Cerebellar nuclear complex (tissue), 1 donor: Measurements from ENCODE around the gene HS3ST6.
"Not testable (repeated sequence)": the region's sequence is repeated elsewhere in the genome, so short reads cannot be mapped to it uniquely, and the experiment has no call there.

ENCODE experiments used
- DNase-seq, 2 experiments: peaks; one replicate each; lab custom pipeline; 2025; lab: John Stamatoyannopoulos, UW

HS3ST6 gene

DNA sequence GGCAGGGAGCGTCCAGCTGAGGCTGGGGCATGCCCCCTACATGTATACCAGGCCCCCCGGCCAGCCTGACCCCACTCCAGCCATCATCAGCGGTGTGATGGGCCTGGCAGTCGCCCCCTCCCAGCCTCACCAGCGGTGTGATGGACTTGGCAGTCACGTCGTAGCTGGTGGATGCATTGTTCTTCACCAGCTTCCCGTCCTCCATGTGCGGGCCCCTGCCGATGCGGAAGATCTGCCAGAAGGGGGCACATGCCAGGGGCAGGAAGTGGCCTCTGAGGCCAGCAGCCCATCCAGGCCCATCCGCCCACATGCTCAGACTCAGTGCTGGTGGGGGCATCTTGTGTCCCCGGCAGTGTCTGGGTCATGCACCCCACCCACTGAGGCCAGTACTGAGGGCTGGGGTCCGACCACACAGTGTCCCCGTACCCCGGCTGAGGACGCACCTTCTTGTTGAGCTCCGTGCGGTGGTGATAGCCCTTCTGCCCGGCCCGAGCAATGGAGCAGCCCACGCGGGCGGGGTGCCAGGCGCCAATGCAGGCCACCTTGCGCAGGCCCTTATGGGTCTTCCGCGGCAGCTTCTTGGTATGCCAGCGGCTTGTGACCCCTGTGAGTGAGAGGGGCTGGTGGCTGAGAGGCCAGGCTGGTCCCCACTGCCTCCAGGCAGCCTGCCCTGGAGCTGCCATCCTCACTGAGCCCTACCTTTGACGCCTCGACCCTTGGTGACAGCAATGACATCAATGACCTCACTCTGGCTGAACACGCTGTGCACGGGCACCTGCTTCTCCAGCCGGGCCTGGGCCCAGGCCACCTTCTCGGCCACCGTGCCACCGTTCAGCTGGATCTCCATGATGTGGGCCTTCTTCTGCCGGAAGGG, 28.5 kb upstream of the HS3ST6 start:
- no peak for DNase-seq

DNA sequence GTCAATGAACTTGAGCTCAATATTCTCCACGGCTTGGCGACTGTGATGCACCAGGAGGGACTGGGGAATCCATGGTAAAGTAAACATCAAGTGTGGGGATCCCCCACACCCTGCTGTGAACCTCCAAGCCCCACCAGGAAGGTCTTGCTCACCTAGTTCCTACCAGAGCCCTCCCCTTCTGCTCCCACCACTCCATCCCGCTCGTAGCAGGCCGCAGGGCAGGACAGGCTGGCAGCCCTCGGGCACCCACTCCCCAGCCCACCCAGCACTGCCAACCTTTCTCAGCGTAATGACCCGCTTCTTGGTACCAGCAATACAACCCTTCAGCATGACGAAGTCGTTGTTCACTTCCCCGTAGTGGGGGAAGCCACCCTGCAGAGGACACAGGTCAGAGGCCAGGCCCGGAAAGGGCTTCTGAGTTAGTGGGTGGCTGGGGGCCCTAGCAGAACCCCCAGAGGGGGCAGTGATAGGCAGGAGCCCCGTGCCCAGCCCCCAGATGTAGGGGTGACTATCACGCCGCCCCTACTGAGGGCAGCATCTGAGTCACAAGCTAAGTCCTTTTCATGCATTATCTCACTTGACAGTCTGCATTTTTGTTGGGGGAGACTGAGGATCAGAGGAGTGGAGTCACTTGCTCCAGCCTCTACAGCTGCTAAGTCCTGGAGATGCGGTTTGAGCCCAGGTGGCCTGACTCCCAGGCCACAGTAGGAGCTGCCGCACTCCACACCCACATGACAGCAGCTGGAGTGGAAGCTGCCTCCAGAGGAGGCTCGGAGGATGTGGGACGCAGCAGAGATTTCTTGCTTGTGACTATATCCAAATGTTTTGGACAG, 27.6 kb upstream of the HS3ST6 start:
- no peak for DNase-seq

DNA sequence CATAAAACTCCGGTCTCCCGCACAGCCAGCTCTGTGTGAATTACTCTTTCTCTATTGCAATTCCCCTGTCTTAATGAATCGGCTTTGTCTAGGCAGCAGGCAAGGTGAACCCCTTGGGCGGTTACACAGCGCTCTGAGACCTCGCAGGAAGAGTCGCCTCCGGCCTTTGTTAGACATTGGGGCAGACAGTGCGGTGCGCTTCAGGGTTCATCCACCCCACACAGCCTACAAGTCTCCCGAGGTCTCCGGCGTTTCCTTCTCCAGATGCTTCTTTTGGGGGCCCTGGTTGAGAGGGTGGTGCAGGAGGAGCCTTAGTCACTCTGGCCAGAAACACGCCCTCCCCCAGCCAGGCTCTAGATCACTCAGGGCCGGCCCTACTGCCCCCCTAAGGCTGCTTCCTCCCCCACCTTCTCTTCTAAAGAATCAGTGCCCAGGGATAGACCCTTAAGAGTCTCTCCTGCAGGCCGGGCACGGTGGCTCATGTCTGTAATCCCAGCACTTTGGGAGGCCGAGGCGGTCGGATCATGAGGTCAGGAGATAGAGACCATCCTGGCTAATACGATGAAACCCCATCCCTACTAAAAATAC, 26.5 kb upstream of the HS3ST6 start:
- no peak for DNase-seq

GRCh38 chr16:1942810-1943726, 24.9 kb upstream of the HS3ST6 start, which contains the start of gene MSRB1:
Gene MSRB1 (minus strand): TSS chr16:1943199. CDS start chr16:1943156, 43 bp downstream.
- DNase-seq, result peak; percentile 74 to 92

GRCh38 chr16:1942047-1942809, 24.0 kb upstream of the HS3ST6 start:
- DNase-seq, result no peak

GRCh38 chr16:1941162-1942046, 23.2 kb upstream of the HS3ST6 start:
- DNase-seq, result no peak

- DNase-seq, result no peak
Observed at GRCh38 chr16:1940273-1941161, 22.3 kb upstream of the HS3ST6 start.

- DNase-seq, result not testable (repeated sequence)
Observed at GRCh38 chr16:1939833-1940232, 21.6 kb upstream of the HS3ST6 start.

DNA sequence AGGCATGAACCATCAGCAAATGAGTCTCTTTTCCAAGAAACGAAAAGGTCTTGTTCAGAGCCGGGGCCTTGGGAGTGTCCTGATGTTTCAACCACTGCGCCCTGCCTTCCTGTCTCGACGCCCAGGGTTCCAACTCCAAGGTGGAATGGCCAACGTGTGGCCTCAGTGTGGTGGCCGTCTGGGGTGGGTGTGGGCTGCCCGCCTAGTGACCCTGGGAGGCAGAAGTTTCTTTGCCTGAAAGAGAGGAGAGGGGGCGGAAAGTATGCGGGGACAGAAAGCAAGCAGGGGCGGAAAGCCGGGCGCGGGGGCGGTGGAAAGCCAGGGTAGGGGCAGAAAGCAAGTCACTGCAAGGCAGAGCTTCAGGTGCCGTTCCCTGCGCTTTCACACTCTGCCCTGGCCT, 20.7 kb upstream of the HS3ST6 start:
- no peak for DNase-seq

DNA sequence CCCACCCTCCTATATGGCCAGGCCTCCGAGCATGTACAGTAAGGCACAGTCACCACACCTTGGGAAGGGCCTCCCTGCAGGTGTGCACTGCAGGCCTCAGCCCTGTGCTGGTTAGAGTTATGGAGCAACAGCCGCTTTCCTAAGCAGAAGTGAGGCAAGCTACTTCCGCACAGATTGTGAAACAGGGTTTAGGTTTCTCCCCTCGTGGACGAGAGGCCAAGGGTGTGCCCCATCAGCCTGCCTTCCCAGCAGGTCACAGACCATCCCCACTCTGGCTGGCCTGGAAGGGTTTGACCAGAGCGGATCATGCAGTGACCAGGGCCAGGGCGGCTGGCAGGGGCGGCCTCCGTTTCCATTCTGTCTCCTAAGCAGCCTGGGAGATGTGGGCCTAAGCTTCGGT, 20.1 kb upstream of the HS3ST6 start:
- no peak for DNase-seq

- no peak for DNase-seq
Observed at GRCh38 chr16:1936945-1937479, 18.8 kb upstream of the HS3ST6 start.

GRCh38 chr16:1933097-1933661, 15.0 kb upstream of the HS3ST6 start:
- no peak for DNase-seq

DNA sequence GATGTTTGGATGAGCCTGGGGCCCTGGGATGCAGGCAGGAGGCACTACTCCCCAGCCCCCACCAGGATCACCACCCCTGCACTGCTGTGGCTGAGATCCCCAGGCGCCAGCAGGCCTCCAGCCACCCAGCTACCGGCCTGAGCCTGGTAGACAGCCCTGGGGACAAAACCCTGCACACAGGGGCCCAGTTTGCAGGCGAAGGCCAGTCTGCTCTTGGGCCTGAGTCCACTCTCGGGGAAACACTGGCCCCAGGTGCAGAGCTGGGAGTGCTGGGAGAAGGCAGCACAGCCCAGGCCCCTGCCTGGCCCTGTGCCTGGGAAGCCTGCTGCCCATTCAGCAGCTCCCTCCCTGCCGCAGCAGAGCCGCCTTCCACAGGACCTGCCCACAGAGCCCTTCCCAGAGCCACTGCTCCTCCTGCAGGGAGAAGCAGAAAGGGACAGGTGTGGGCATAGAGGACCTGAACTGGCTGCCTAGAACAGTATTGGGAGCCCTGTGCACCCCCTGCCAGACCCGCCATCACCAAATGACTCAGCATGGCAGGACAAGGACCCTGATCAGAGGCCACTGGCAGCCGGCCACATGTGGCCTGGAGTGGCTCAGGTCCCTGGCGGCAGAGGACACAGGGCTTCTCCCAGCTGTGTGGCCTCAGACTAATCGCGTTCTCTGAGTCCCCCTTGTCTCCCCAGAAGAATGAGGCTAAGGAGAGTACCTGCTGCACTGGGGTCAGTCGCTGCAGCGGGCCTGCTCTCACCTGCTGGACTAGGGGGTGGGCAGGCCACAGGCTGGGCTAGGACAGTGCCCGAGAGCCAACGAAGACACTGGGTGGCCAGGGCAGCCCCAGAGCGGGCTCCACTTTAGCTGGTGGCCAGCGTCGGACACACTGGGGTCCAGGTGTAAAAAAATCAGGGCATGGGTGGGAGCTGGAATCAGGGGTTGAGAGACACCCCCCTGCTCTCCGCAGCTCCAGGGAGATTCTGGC, 14.1 kb upstream of the HS3ST6 start:
- DNase-seq, result no peak

- DNase-seq, result no peak
Observed at GRCh38 chr16:1930338-1930720, 12.1 kb upstream of the HS3ST6 start.

DNA sequence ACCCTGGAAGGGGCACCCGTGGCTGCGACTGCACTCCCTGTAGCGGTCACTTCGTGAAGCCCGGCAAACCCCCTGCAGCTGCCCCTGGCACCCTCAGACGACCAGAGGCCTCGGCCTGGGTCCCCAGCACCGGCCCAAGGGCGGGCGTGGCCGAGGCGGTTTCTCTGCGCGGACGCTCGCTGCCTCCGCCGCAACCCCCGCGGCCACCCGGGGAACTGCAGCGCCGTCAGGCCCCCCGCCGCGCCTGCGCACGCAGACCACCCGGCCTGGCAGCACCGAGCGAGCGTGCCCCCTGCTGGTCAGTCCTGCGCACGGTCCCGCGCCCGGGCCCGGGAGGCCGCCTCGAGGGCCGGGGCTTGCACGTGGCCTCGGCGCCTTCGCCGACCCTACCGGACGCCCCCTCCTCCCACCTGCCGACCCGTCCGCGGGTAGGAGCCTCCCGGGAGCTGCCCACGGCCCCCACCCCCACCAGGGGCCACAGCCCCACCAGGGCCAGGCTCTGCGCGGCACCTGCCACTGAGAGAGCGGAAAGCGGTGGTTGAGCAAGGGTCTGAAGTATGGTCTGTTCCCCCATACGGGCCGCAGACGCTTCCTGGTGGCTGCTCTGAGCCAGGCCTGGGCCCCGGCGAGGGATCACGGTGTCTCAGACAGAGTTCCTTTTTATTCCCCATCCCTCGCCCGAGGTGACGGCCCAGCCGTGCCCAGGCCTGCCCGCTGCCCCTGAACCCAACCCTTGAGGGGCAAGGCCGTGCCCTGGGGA, 11.5 kb upstream of the HS3ST6 start:
- DNase-seq, result no peak

- no peak for DNase-seq
Observed at GRCh38 chr16:1929105-1929504, 10.9 kb upstream of the HS3ST6 start.
